Measurements from ENCODE around the gene RGS2. TPM values are rescaled to one million over a fixed set of nuclear protein-coding genes. Genes with fewer than 3 reads are reported as not detected.

Gene RGS2
- total RNA-seq, 1 experiment from 2014 or later, result 4.5 TPM

- Histone ChIP-seq H3K27me3 (ENCODE audit: control insufficient read depth, insufficient read depth, low read length) (no peaks in the 10 kb centered on the region), H3K27ac (ENCODE audit: low read length) (no peak overlapping the region), H3K4me1 (ENCODE audit: control insufficient read depth, insufficient read depth, low read length) (peaks cover 17% of the 10 kb centered on the region), H3K9me3 (ENCODE audit: control insufficient read depth, insufficient read depth, low read depth, low read length) (no peaks in the 10 kb centered on the region), H3K4me3 (ENCODE audit: low read depth in 2 of 2, low read length in 2 of 2) (no peak overlapping the region), H3K36me3 (ENCODE audit: control insufficient read depth, insufficient read depth, low read length) (no peaks in the 10 kb centered on the region; the same call in 1 of the 2 replicates)
- intact Hi-C loops (cut with micrococcal nuclease; ENCODE audit: unreplicated experiment), result no loop called here
- in situ Hi-C loops (cut with HindIII; ENCODE audit: low pct_unique_long_range_greater_than_20kb, low sequenced_read_pairs), result no loop called here
- BruUV-seq (replicated peaks), result no TSS peak
- no peak for TF ChIP-seq CTCF (IDR thresholded peaks at IDR 0.05)
- CTCF ChIA-PET, result no interaction called here
- no peak for DNase-seq (ENCODE audit: low read depth, low spot score)
- ATAC-seq, result no peak
- POLR2A ChIA-PET, result no interaction called here
Observed at GRCh38 chr1:192811594-192812239, 2.9 kb downstream of the RGS2 start.

- CTCF ChIA-PET, result no interaction called here
- no peak for TF ChIP-seq SIN3A (IDR thresholded peaks at IDR 0.05; ENCODE audit: borderline replicate concordance, insufficient read depth, low read depth, low read length)
- TF ChIP-seq POLR2AphosphoS5 (IDR thresholded peaks at IDR 0.05; ENCODE audit: low read depth, low read length), result no peak
- no peak for TF ChIP-seq REST (IDR thresholded peaks at IDR 0.05; ENCODE audit: insufficient read depth in 1 of 2, low read depth in 2 of 2, low read length in 1 of 2)
- TF ChIP-seq TCF7L2 (IDR thresholded peaks at IDR 0.05; ENCODE audit: low read depth, low read length), result no peak
- no peak for TF ChIP-seq CTCF (IDR thresholded peaks at IDR 0.05)
- Histone ChIP-seq H3K9me3 (ENCODE audit: control insufficient read depth, insufficient read depth, low read depth, low read length) (no peaks in the 10 kb centered on the region), H3K27me3 (ENCODE audit: control insufficient read depth, insufficient read depth, low read length) (no peaks in the 10 kb centered on the region; the same call in 1 of the 2 replicates), H3K36me3 (ENCODE audit: control insufficient read depth, insufficient read depth, low read length) (no peaks in the 10 kb centered on the region; the same call in 1 of the 2 replicates), H3K4me1 (ENCODE audit: control insufficient read depth, insufficient read depth, low read length) (peaks cover 15% of the 10 kb centered on the region), H3K27ac (ENCODE audit: low read length) (no peak overlapping the region), H3K4me3 (ENCODE audit: low read depth in 2 of 2, low read length in 2 of 2) (no peak overlapping the region)
- in situ Hi-C loops (cut with HindIII; ENCODE audit: low pct_unique_long_range_greater_than_20kb, low sequenced_read_pairs) (no loop called here), intact Hi-C loops (cut with micrococcal nuclease; ENCODE audit: unreplicated experiment) (no loop called here)
- no TSS peak for BruUV-seq (replicated peaks)
- DNase-seq (ENCODE audit: low read depth, low spot score) (no peak), ATAC-seq (no peak)
- POLR2A ChIA-PET, result no interaction called here
Observed at GRCh38 chr1:192812420-192813209, 3.8 kb downstream of the RGS2 start.
